Type B pancreatic cell (in vitro differentiated cells): ENCODE measurements around the gene DUSP12. TPM values are rescaled to one million over a fixed set of nuclear protein-coding genes. Genes with fewer than 3 reads are reported as not detected.

ENCODE experiments used
- DNase-seq: peaks from one replicate; pipeline ENCODE4 v3.0.0; 2021; ENCODE audit warnings: mixed read lengths; ENCODE audit not compliant: unreplicated experiment; ENCODE audit errors: extremely low spot score
- H3K27ac Mint-ChIP-seq: 2 replicates; pipeline ENCODE4 v1.8.0; 2021; ENCODE audit warnings: mild to moderate bottlenecking, mixed read lengths
- H3K27me3 Mint-ChIP-seq: 2 replicates; pipeline ENCODE4 v1.8.0; 2021; ENCODE audit warnings: mixed read lengths
- H3K36me3 Mint-ChIP-seq: 2 replicates; pipeline ENCODE4 v1.8.0; 2021; ENCODE audit warnings: mixed read lengths
- H3K4me1 Mint-ChIP-seq: one replicate; pipeline ENCODE4 v1.8.0; 2021; ENCODE audit warnings: mixed read lengths; ENCODE audit not compliant: unreplicated experiment
- H3K4me3 Mint-ChIP-seq: 2 replicates; pipeline ENCODE4 v1.8.0; 2021; ENCODE audit warnings: mild to moderate bottlenecking, mixed read lengths
- H3K9me3 Mint-ChIP-seq: 2 replicates; pipeline ENCODE4 v1.8.0; 2021; ENCODE audit warnings: mixed read lengths
- total RNA-seq: library from RNA; stranded (reverse); gene quantifications from 2 replicates; pipeline ENCODE4 v1.2.1, GENCODE V29; 2021; ENCODE audit warnings: low replicate concordance
- TF ChIP-seq, protein P1 (sequence below): fragments of 200-600 bp; sonication (generic); conservative IDR thresholded peaks from 2 replicates; pipeline ENCODE4 v1.5.0; 2021; ENCODE audit warnings: antibody characterized with exemption, mild to moderate bottlenecking

DUSP12 gene
- total RNA-seq, 1 donor from 2014 or later = 34.0 TPM

- Mint-ChIP-seq H3K27me3 (no peaks in the 10 kb centered on the region), H3K36me3 (peaks cover 27% of the 10 kb centered on the region), H3K4me3 (no peak overlapping the region), H3K27ac (no peak overlapping the region), H3K9me3 (no peaks in the 10 kb centered on the region), H3K4me1 (peaks cover 14% of the 10 kb centered on the region)
- no peak for DNase-seq
- TF ChIP-seq, protein P1, sequence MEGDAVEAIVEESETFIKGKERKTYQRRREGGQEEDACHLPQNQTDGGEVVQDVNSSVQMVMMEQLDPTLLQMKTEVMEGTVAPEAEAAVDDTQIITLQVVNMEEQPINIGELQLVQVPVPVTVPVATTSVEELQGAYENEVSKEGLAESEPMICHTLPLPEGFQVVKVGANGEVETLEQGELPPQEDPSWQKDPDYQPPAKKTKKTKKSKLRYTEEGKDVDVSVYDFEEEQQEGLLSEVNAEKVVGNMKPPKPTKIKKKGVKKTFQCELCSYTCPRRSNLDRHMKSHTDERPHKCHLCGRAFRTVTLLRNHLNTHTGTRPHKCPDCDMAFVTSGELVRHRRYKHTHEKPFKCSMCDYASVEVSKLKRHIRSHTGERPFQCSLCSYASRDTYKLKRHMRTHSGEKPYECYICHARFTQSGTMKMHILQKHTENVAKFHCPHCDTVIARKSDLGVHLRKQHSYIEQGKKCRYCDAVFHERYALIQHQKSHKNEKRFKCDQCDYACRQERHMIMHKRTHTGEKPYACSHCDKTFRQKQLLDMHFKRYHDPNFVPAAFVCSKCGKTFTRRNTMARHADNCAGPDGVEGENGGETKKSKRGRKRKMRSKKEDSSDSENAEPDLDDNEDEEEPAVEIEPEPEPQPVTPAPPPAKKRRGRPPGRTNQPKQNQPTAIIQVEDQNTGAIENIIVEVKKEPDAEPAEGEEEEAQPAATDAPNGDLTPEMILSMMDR = no peak
These were observed 53.6 kb downstream of the DUSP12 start for GRCh38 chr1:161803181-161803580.

GRCh38 chr1:161805399-161806197 lies 56.0 kb downstream of the DUSP12 start:
- peak overlapping the region; percentile 3 for H3K27ac Mint-ChIP-seq
- H3K4me1 Mint-ChIP-seq = peaks cover 14% of the 10 kb centered on the region
- peaks cover 8% of the 10 kb centered on the region for H3K9me3 Mint-ChIP-seq
- H3K36me3 Mint-ChIP-seq = peaks cover 32% of the 10 kb centered on the region
- DNase-seq = no peak
- no peak overlapping the region for H3K4me3 Mint-ChIP-seq
- TF ChIP-seq, protein P1 = no peak
- H3K27me3 Mint-ChIP-seq = no peaks in the 10 kb centered on the region

Other genes starting within 250 kb of the DUSP12 start
- gene FCGR2A, start 244.3 kb upstream of the DUSP12 start, total RNA-seq = 0.62 and 2.1 TPM in 2 replicates
- gene HSPA6, start 225.2 kb upstream of the DUSP12 start, total RNA-seq = 0.77 and 1.0 TPM in 2 replicates
- 0.17 TPM in 1 of 2 replicates, not detected in the other for gene FCGR3A, start 200.0 kb upstream of the DUSP12 start, total RNA-seq
- gene FCGR3B, start 118.6 kb upstream of the DUSP12 start, total RNA-seq = not detected in 2 replicates
- 0.19 and 0.33 TPM in 2 replicates for gene FCGR2B, start 86.6 kb upstream of the DUSP12 start, total RNA-seq
- 0.22 TPM in 1 of 2 replicates, not detected in the other for gene FCRLA, start 42.6 kb upstream of the DUSP12 start, total RNA-seq
- 0.45 and 0.82 TPM in 2 replicates for gene FCRLB, start 28.2 kb upstream of the DUSP12 start, total RNA-seq
- gene ATF6, start 16.5 kb downstream of the DUSP12 start, total RNA-seq = 21.7 and 22.9 TPM in 2 replicates